Adrenal gland (tissue), 5 donors: ENCODE data around the gene CDON.

Source experiments
- CTCF ChIP-seq, 6 experiments: fragments of 450-650 bp in 4 of 6; fragments of 200-600 bp in 2 of 6; sonication (generic) in 1 of 6; IDR thresholded peaks; 1 replicate in 5 of 6; 2 replicates in 1 of 6; pipeline versions ENCODE4 v1.5.1 to v1.8.0; 2016 to 2021; ENCODE audit warnings: antibody characterized with exemption in 6 of 6, mild to moderate bottlenecking in 2 of 6, moderate library complexity in 1 of 6
- POLR2A ChIP-seq, 2 donors: fragments of 450-650 bp; IDR thresholded peaks; one replicate each; pipeline ENCODE4 v1.6.1; 2017; ENCODE audit warnings: antibody characterized with exemption in 2 of 2, mild to moderate bottlenecking in 2 of 2, moderate library complexity in 1 of 2
- donor health status: DM: no; HTN: no; CAD: no.

GRCh38 chr11:125931116-125931515 lies 131.6 kb downstream of the CDON start:
- no peak for TF ChIP-seq POLR2A (IDR thresholded peaks at IDR 0.05)
- no peak for TF ChIP-seq CTCF (IDR thresholded peaks at IDR 0.05)
